Activated naive CD4-positive, alpha-beta T cell treated with anti-CD3 and anti-CD28 coated beads, Interleukin-2, amount 50 U/mL, for 24 hours (primary cell): ENCODE results near the gene LRRC8A.
A peak's percentile ranks its signal among the peaks of the same experiment; 100 is the strongest.

ENCODE experiments used
- H3K27ac Mint-ChIP-seq: one replicate; pipeline ENCODE4 v1.8.0; 2021; ENCODE audit warnings: mild to moderate bottlenecking, mixed read lengths
- H3K27me3 Mint-ChIP-seq: one replicate; pipeline ENCODE4 v1.8.0; 2021; ENCODE audit warnings: mixed read lengths
- H3K36me3 Mint-ChIP-seq: one replicate; pipeline ENCODE4 v1.8.0; 2021; ENCODE audit warnings: mixed read lengths
- H3K4me1 Mint-ChIP-seq: one replicate; pipeline ENCODE4 v1.8.0; 2021; ENCODE audit warnings: mixed read lengths
- H3K4me3 Mint-ChIP-seq: one replicate; pipeline ENCODE4 v1.8.0; 2021; ENCODE audit warnings: mild to moderate bottlenecking, mixed read lengths
- H3K9me3 Mint-ChIP-seq: one replicate; pipeline ENCODE4 v1.8.0; 2021; ENCODE audit warnings: mixed read lengths

The LRRC8A gene

DNA sequence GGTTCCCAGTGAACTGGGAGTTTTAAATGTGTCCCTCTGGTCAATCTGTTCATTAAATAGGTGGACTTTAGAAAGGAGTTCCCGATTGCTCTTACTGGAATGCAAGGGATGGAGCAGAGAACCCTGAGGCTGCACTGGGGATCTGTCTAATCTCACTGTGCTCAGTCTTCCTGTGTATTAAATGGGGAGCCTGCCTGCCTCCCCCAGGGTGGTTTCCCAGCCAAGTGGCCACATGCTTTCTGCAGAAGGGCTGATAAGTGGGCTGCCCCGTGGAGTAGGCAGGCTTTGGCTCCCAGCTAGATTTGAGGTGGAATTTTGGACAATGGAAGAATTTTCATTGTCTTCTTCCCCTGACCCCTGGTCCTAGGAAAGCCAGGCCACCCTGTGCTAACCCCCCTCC lies 24.8 kb downstream of the LRRC8A start:
- Mint-ChIP-seq H3K4me3 (no peak overlapping the region), H3K27ac (no peak overlapping the region), H3K27me3 (no peaks in the 10 kb centered on the region), H3K4me1 (peaks cover 78% of the 10 kb centered on the region), H3K36me3 (peaks cover 8% of the 10 kb centered on the region), H3K9me3 (no peaks in the 10 kb centered on the region)

DNA sequence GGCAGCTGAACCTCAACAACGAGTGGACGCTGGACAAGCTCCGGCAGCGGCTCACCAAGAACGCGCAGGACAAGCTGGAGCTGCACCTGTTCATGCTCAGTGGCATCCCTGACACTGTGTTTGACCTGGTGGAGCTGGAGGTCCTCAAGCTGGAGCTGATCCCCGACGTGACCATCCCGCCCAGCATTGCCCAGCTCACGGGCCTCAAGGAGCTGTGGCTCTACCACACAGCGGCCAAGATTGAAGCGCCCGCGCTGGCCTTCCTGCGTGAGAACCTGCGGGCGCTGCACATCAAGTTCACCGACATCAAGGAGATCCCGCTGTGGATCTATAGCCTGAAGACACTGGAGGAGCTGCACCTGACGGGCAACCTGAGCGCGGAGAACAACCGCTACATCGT lies 26.4 kb downstream of the LRRC8A start:
- Mint-ChIP-seq H3K9me3 (no peaks in the 10 kb centered on the region), H3K36me3 (peaks cover 14% of the 10 kb centered on the region), H3K4me1 (peaks cover 78% of the 10 kb centered on the region), H3K4me3 (no peak overlapping the region), H3K27ac (no peak overlapping the region), H3K27me3 (no peaks in the 10 kb centered on the region)

DNA sequence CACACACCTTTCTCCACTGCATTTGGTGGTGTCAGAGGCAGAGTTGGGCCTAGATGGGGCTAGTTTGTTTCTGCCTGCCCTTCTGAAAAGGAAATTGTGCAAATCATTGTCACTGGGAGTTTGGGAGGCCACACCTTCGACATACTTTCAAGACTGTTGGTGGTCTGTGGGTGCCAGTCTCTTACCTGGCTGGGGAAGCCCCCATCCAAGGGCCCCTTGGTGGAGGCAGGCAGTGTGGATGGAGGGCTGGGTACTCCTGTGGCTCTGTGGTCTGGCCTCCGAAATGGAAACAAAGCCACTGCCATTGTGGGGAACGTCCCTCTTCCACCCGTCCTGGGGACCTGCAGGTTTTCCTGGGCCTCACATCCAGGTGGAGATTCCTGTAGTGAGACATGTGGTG lies 27.9 kb downstream of the LRRC8A start:
- Mint-ChIP-seq H3K4me1 (peaks cover 79% of the 10 kb centered on the region), H3K9me3 (no peaks in the 10 kb centered on the region), H3K36me3 (peaks cover 14% of the 10 kb centered on the region), H3K4me3 (no peak overlapping the region), H3K27ac (no peak overlapping the region), H3K27me3 (no peaks in the 10 kb centered on the region)

DNA sequence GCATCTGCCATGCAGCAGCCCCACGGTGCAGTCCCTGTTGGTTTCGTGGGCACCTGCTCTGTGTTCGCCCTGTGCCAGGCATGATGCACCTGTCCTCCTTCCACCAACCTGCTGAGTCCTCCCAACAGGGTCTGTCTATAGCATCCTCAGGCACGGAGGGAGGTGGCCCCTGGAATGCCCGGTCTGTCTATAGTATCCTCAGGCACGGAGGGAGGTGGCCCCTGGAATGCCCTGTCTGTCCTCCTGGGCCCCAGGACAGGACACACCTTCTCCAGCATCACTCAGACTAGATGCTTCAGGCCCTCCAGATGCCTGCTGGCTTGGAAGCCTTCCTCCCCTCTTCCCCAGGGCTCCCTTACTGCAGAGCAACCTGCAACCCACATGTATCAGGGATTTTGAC lies 29.0 kb downstream of the LRRC8A start:
- Mint-ChIP-seq H3K4me1 (peaks cover 72% of the 10 kb centered on the region), H3K4me3 (no peak overlapping the region), H3K27me3 (no peaks in the 10 kb centered on the region), H3K36me3 (peaks cover 16% of the 10 kb centered on the region), H3K9me3 (no peaks in the 10 kb centered on the region), H3K27ac (peak overlapping the region; percentile 19)

DNA sequence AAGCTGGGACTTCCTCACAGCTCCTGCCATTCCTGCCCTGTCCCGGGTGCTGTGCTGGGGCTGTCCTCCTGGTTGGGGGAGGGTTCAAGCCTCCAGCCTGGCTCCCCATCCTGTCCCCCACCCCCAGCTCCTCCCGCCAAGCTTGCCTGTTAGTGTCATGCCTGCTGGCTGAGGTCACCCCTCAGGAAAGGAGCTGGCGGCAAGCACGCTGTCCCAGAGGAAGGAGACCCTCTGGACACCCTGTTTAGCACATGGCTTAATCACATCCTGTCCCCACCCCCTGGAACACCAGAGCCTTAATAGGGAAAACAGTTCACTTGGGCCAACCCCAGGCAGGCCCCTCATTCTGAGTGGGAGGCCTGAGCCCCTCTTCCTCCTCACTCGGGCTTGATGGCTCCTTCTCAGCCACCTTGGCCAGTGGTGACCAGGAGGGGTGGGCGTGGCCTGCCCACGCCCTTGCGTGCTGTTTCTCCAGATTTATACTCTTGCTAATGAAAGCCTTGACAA lies 29.6 kb downstream of the LRRC8A start:
- Mint-ChIP-seq H3K36me3 (peaks cover 17% of the 10 kb centered on the region), H3K27me3 (no peaks in the 10 kb centered on the region), H3K4me1 (peaks cover 69% of the 10 kb centered on the region), H3K27ac (no peak overlapping the region), H3K4me3 (peak overlapping the region; percentile 23), H3K9me3 (no peaks in the 10 kb centered on the region)

DNA sequence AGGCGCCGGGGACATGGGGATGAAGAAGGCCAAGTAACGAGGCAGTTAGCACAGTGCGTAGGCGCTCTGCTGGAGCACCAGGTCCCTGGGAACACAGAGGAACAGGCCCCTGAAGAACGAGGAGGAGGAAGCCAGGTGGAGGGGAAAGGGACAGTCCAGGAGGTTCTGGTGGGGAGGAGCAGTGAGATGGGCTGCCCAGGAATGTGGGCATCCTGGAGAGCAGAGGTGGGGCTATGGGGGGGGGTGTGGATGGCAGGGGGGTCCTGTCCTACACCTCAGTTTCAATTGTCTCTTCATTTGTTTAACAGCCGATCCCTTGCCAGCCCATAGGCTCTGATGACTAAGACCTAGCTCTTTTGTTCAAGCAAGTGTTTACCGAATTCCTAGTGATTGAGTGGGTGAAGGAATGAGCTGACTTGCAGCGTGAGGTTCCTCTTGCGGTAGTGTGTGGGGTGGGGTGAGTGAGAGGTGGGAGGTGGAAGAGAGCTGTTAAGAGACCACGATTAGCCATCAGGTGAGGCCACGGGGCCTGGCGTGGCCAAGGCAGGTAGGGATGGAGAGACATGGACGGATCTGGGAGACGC lies 30.4 kb downstream of the LRRC8A start:
- Mint-ChIP-seq H3K27me3 (no peaks in the 10 kb centered on the region), H3K36me3 (peaks cover 19% of the 10 kb centered on the region), H3K27ac (peak overlapping the region; percentile 79), H3K4me3 (peak overlapping the region; percentile 23), H3K9me3 (no peaks in the 10 kb centered on the region), H3K4me1 (peaks cover 62% of the 10 kb centered on the region)

DNA sequence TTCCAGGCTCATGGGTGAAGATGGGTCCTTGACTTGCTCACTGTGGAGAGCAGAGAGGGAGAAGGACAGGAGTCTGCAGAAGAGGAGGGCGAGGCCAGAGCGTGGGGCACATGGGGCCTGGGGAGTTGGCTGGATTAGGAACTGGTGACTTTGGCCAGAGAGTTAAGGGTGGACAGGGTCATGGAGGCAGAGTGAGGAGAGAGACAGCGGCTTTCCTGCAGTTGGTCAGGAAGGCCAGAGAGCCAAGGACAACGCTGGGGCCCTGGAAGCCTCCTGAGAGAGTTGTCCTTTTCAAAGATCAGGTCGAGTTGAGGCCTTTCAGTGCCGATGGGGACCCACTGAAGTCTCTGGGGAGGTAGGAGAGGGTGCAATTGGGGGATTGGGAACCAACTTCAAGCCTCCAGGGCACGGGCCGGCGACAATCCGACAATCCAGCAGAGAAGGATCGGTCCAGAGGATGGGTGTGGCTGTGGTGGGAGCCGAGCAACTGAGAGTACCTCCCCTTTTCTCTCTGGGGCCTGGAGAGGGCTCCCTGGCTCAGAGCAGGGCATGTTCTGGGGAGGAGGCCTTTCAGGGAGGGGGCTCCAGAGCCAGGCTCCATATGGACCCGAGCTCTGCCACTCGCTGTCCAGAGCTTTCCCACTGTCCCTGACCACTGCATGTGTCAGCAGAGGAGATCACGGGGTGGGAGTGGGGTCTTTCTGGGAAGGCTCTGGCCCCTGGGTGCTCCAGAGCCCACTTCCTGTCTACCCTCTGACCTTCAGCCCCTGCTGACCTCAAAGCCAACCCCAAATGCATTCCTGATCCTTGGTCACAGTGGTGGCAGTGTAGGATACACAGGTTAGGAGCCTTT lies 31.3 kb downstream of the LRRC8A start:
- H3K4me3 Mint-ChIP-seq: no peak overlapping the region
- peaks cover 55% of the 10 kb centered on the region for H3K4me1 Mint-ChIP-seq
- peak overlapping the region; percentile 79 for H3K27ac Mint-ChIP-seq
- H3K9me3 Mint-ChIP-seq: no peaks in the 10 kb centered on the region
- H3K27me3 Mint-ChIP-seq: no peaks in the 10 kb centered on the region
- peaks cover 18% of the 10 kb centered on the region for H3K36me3 Mint-ChIP-seq

DNA sequence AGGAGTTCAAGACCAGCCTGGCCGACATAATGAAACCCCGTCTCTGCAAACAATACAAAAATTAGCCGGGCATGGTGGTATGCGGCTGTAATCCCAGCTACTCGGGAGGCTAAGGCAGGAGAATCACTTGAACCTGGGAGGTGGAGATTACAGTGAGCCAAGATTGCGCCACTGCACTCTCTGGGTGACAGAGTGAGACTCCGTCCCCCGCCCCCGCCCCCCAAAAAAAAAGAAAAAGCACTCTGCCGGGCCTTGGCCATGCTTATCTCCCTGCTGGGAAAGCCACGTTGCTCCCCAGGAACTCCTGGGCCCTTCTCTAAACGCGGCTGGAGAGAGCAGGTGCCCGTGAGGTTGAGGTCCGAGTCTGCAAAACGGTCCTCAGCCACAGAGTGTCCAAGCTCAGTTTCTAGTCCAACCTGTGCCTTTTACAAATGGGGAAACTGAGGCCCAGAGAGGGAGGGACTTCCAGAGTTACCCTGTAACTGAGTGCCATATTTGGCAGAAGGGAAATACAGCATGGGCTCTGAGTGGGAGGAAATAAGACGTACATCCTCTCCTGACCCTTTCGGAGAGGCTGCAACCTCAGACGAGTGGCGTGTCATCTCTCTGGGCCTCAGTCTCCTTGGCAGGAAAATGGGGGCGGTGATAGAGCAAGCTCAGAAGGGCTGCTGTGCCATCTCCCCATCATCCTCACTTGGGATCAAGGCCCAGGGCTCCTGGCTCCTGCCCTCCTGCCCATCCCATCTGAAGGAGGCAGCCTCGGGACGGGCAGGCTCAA lies 32.3 kb downstream of the LRRC8A start:
- Mint-ChIP-seq H3K4me1 (peaks cover 49% of the 10 kb centered on the region), H3K36me3 (peaks cover 14% of the 10 kb centered on the region)

DNA sequence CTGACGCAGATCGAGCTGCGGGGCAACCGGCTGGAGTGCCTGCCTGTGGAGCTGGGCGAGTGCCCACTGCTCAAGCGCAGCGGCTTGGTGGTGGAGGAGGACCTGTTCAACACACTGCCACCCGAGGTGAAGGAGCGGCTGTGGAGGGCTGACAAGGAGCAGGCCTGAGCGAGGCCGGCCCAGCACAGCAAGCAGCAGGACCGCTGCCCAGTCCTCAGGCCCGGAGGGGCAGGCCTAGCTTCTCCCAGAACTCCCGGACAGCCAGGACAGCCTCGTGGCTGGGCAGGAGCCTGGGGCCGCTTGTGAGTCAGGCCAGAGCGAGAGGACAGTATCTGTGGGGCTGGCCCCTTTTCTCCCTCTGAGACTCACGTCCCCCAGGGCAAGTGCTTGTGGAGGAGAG lies 34.3 kb downstream of the LRRC8A start:
- no peak overlapping the region for H3K27ac Mint-ChIP-seq
- H3K9me3 Mint-ChIP-seq: no peaks in the 10 kb centered on the region
- no peak overlapping the region for H3K4me3 Mint-ChIP-seq
- peaks cover 36% of the 10 kb centered on the region for H3K4me1 Mint-ChIP-seq
- peaks cover 13% of the 10 kb centered on the region for H3K36me3 Mint-ChIP-seq
- no peaks in the 10 kb centered on the region for H3K27me3 Mint-ChIP-seq

More for the DNA sequence above, 32.3 kb downstream of the LRRC8A start:
- H3K9me3 Mint-ChIP-seq: no peaks in the 10 kb centered on the region
- H3K27me3 Mint-ChIP-seq: no peaks in the 10 kb centered on the region
- H3K4me3 Mint-ChIP-seq: no peak overlapping the region
- no peak overlapping the region for H3K27ac Mint-ChIP-seq

DNA sequence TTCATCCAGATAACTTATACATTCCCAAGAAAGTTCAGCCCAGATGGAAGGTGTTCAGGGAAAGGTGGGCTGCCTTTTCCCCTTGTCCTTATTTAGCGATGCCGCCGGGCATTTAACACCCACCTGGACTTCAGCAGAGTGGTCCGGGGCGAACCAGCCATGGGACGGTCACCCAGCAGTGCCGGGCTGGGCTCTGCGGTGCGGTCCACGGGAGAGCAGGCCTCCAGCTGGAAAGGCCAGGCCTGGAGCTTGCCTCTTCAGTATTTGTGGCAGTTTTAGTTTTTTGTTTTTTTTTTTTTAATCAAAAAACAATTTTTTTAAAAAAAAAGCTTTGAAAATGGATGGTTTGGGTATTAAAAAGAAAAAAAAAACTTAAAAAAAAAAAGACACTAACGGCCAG lies 34.8 kb downstream of the LRRC8A start:
- H3K9me3 Mint-ChIP-seq: no peaks in the 10 kb centered on the region
- H3K36me3 Mint-ChIP-seq: peaks cover 13% of the 10 kb centered on the region

DNA sequence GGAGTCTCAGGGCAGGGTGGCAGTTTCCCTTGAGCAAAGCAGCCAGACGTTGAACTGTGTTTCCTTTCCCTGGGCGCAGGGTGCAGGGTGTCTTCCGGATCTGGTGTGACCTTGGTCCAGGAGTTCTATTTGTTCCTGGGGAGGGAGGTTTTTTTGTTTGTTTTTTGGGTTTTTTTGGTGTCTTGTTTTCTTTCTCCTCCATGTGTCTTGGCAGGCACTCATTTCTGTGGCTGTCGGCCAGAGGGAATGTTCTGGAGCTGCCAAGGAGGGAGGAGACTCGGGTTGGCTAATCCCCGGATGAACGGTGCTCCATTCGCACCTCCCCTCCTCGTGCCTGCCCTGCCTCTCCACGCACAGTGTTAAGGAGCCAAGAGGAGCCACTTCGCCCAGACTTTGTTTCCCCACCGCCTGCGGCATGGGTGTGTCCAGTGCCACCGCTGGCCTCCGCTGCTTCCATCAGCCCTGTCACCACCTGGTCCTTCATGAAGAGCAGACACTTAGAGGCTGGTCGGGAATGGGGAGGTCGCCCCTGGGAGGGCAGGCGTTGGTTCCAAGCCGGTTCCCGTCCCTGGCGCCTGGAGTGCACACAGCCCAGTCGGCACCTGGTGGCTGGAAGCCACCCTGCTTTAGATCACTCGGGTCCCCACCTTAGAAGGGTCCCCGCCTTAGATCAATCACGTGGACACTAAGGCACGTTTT lies 35.4 kb downstream of the LRRC8A start:
- Mint-ChIP-seq H3K4me3 (no peak overlapping the region), H3K4me1 (peaks cover 31% of the 10 kb centered on the region), H3K36me3 (peaks cover 13% of the 10 kb centered on the region), H3K27ac (no peak overlapping the region), H3K9me3 (no peaks in the 10 kb centered on the region), H3K27me3 (no peaks in the 10 kb centered on the region)

More for the DNA sequence above, 34.8 kb downstream of the LRRC8A start:
- Mint-ChIP-seq H3K4me1 (peaks cover 34% of the 10 kb centered on the region), H3K4me3 (no peak overlapping the region), H3K27me3 (no peaks in the 10 kb centered on the region), H3K27ac (no peak overlapping the region)

DNA sequence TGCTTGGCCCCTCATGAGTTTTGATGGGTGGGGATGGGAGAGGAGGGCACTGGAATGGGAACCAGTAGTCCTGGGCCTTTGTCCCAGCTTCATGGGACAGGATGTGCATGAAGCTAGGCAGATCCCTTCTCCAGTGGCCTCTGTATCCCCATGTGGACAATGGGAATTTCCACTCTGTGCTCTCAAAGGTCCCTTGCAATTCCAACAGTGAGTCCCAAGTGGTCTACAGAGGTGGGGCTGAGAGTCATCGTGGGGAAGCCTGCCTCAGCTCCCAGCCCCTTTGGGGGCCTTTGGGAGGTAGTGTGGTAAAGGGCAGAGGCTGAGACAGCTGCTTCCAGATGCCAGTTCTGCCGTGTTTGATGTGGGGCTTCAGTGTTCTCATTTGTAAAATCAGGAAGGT lies 37.0 kb downstream of the LRRC8A start:
- Mint-ChIP-seq H3K9me3 (no peaks in the 10 kb centered on the region), H3K27ac (peak overlapping the region; percentile 76), H3K4me3 (no peak overlapping the region), H3K36me3 (peaks cover 7% of the 10 kb centered on the region), H3K27me3 (no peaks in the 10 kb centered on the region), H3K4me1 (peaks cover 19% of the 10 kb centered on the region)

DNA sequence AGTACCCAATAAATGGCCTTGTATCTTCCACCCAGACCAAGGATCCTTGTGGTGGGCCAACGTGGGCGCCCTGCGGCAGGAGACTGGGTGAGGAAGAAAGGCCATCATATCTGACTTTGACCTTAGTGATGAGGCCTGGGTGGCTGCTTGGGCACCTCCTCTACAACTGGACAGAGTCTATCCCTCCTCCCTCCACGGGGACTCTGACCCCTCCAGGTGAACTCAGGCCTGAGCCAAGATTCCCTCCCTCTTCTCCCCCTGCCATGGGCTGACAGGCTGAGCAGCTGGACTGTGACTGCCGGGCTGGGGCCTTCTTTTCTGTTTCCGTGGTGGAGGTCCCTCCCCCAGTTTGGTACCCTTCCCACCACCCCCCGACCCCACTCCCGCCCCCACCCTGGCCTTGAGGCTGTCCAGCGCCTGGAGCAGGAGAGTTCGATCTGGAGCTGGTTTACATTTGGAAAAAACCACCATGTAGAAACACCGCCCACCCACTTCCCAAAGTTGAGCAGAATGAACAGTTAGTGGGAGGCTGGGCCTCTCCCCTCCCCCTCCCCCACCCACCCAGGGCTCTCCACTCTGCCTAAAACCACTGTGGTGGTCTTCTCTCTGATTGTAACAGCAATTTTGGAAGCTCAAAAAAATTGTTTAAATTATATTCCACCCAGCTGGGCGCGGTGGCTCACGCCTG lies 37.6 kb downstream of the LRRC8A start:
- peaks cover 7% of the 10 kb centered on the region for H3K36me3 Mint-ChIP-seq
- H3K4me1 Mint-ChIP-seq: peaks cover 14% of the 10 kb centered on the region
- no peak overlapping the region for H3K27ac Mint-ChIP-seq
- H3K27me3 Mint-ChIP-seq: no peaks in the 10 kb centered on the region
- H3K9me3 Mint-ChIP-seq: no peaks in the 10 kb centered on the region
- H3K4me3 Mint-ChIP-seq: no peak overlapping the region

DNA sequence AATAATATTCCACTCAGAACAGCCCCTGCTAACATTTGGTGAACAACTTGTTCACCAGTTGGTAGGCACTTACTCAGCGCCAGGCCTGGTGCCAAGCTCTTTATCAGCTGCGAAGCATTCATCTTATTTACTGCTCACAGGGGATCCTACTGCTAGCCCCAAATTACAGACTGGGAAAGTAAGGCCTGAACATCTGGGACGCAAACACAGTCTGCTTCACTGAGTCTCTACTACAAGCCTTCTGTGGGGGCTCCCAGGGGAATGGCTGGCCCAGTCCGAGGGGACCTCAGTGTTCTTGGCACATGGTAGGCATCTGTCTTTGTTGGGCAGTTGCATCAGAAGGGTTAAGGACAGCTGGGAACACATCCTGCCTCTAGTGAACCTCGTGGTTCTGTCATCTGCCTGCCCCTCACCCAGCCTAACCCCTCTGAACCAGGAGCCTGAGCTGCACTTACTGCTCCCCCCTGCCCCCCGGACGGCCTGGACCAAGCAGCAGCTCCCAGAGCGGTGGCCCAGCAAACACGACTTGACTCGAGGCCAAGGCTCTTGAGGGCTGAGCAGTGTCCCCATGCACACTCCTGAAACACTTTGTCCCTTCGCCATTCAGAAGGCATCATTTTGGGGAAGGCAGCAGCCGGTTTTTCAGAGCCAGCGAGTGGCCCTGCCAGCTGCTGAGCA lies 38.6 kb downstream of the LRRC8A start, which contains the start of gene PHYHD1:
Gene PHYHD1 (plus strand): TSS at position 602 of the 678 bp plus-strand sequence. CDS start 1,342 bp downstream, outside the sequence.
- peaks cover 7% of the 10 kb centered on the region for H3K36me3 Mint-ChIP-seq
- H3K9me3 Mint-ChIP-seq: no peaks in the 10 kb centered on the region
- H3K27me3 Mint-ChIP-seq: no peaks in the 10 kb centered on the region
- peak within 1 kb of the TSS; percentile 68 for H3K27ac Mint-ChIP-seq
- peaks cover 11% of the 10 kb centered on the region for H3K4me1 Mint-ChIP-seq
- H3K4me3 Mint-ChIP-seq: peak within 1 kb of the TSS; percentile 7
